PFSK-1 (cell line): Measurements from ENCODE around the gene ESF1.

Source experiments
- FOXP2 ChIP-seq: optimal IDR thresholded peaks from 2 replicates; pipeline ENCODE3; 2011; ENCODE audit warnings: borderline replicate concordance, control low read depth, inconsistent platforms; ENCODE audit not compliant: insufficient read depth; ENCODE audit errors: extremely low read length, extremely low read depth
- POLR2AphosphoS5 ChIP-seq: IDR thresholded peaks from 2 replicates; pipeline ENCODE4 v1.6.1; 2012; ENCODE audit warnings: low read depth, mild to moderate bottlenecking, control low read depth, low read length, moderate library complexity
- REST ChIP-seq, 2 experiments: IDR thresholded peaks; 2 replicates each; pipeline versions ENCODE4 v1.6.1 to v1.8.0; 2011 to 2012; ENCODE audit warnings: low read depth in 2 of 2, low read length in 2 of 2, control low read depth in 1 of 2, inconsistent platforms in 1 of 2, mild to moderate bottlenecking in 1 of 2, moderate library complexity in 1 of 2; ENCODE audit not compliant: insufficient read depth in 1 of 2
- SIN3A ChIP-seq: IDR thresholded peaks from 2 replicates; pipeline ENCODE4 v1.6.1; 2012; ENCODE audit warnings: mild to moderate bottlenecking, low read length, moderate library complexity, borderline replicate concordance; ENCODE audit not compliant: insufficient read depth
- TAF1 ChIP-seq: IDR thresholded peaks from 2 replicates; pipeline ENCODE4 v1.6.1; 2012; ENCODE audit warnings: low read length, control low read depth, borderline replicate concordance; ENCODE audit not compliant: insufficient read depth

Gene ESF1

GRCh38 chr20:13814672-13815071 lies 30.0 kb upstream of the ESF1 start:
- TF ChIP-seq TAF1 (no peak), SIN3A (no peak), FOXP2 (no peak), POLR2AphosphoS5 (no peak), REST (IDR thresholded peaks at IDR 0.05; ENCODE audit: insufficient read depth in 1 of 2, low read depth in 2 of 2, low read length in 2 of 2) (no peak)

GRCh38 chr20:13813910-13814309 lies 29.2 kb upstream of the ESF1 start:
- TF ChIP-seq TAF1, result no peak
- no peak for TF ChIP-seq SIN3A
- no peak for TF ChIP-seq POLR2AphosphoS5
- TF ChIP-seq FOXP2, result no peak
- TF ChIP-seq REST (IDR thresholded peaks at IDR 0.05; ENCODE audit: insufficient read depth in 1 of 2, low read depth in 2 of 2, low read length in 2 of 2), result no peak

- no peak for TF ChIP-seq POLR2AphosphoS5
- no peak for TF ChIP-seq SIN3A
- TF ChIP-seq REST (IDR thresholded peaks at IDR 0.05; ENCODE audit: insufficient read depth in 1 of 2, low read depth in 2 of 2, low read length in 2 of 2), result no peak
- no peak for TF ChIP-seq FOXP2
- no peak for TF ChIP-seq TAF1
Measured at GRCh38 chr20:13810446-13810845, 25.7 kb upstream of the ESF1 start.

- TF ChIP-seq TAF1 (no peak), POLR2AphosphoS5 (no peak)
Measured at GRCh38 chr20:13809855-13810254, 25.1 kb upstream of the ESF1 start.

GRCh38 chr20:13809373-13809772 lies 24.7 kb upstream of the ESF1 start:
- TF ChIP-seq SIN3A (no peak), REST (IDR thresholded peaks at IDR 0.05; ENCODE audit: insufficient read depth in 1 of 2, low read depth in 2 of 2, low read length in 2 of 2) (no peak), TAF1 (no peak)
